Tibial nerve (tissue), 4 donors: ENCODE results near the gene SLC4A11. TPM values are rescaled to one million over a fixed set of nuclear protein-coding genes. Genes with fewer than 3 reads are reported as not detected.
A peak's percentile ranks its signal among the peaks of the same experiment; 100 is the strongest.
"Not testable (repeated sequence)": the region's sequence is repeated elsewhere in the genome, so short reads cannot be mapped to it uniquely, and the experiment has no call there.

Experiments used
- DNase-seq, 2 donors: peaks; one replicate each; pipeline ENCODE4 v3.0.0-alpha.2; 2019; ENCODE audit warnings: low spot score in 2 of 2
- H3K27ac ChIP-seq, 4 donors: fragments of 200-600 bp; sonication (generic) in 3 of 4; one replicate each; pipeline ENCODE4 v1.5.1; 2017 to 2019; ENCODE audit warnings: mild to moderate bottlenecking in 1 of 4
- H3K27me3 ChIP-seq, 2 donors: fragments of 200-600 bp; sonication (generic) in 1 of 2; one replicate each; pipeline versions ENCODE4 v1.5.1 to v1.6.0; 2017 to 2019
- H3K36me3 ChIP-seq, 3 donors: fragments of 200-600 bp; sonication (generic); one replicate each; pipeline ENCODE4 v1.5.1; 2018 to 2019
- H3K4me1 ChIP-seq, 4 donors: fragments of 200-600 bp; sonication (generic) in 3 of 4; one replicate each; pipeline ENCODE4 v1.5.1; 2017 to 2019
- H3K4me3 ChIP-seq, 4 donors: fragments of 200-600 bp; sonication (generic) in 3 of 4; one replicate each; pipeline ENCODE4 v1.5.1; 2017 to 2019; ENCODE audit warnings: mild to moderate bottlenecking in 1 of 4, moderate library complexity in 1 of 4
- H3K9me3 ChIP-seq, 4 donors: fragments of 200-600 bp; sonication (generic) in 3 of 4; one replicate each; pipeline ENCODE4 v1.5.1; 2017 to 2019
- CTCF ChIP-seq, 5 experiments: fragments of 200-600 bp in 3 of 5; fragments of 450-650 bp in 2 of 5; sonication (generic) in 3 of 5; IDR thresholded peaks; one replicate each; pipeline ENCODE4 v1.5.1; 2016 to 2019; ENCODE audit warnings: antibody characterized with exemption in 5 of 5, mild to moderate bottlenecking in 3 of 5, moderate library complexity in 2 of 5
- EP300 ChIP-seq, 2 donors: sonication (generic); formaldehyde crosslinking; IDR thresholded peaks; one replicate each; pipeline ENCODE4 v1.6.1; 2017; ENCODE audit warnings: antibody characterized with exemption in 2 of 2, mild to moderate bottlenecking in 1 of 2
- POLR2A ChIP-seq, 2 donors: fragments of 450-650 bp; IDR thresholded peaks; one replicate each; pipeline ENCODE4 v1.6.1; 2017; ENCODE audit warnings: antibody characterized with exemption in 2 of 2, mild to moderate bottlenecking in 2 of 2, moderate library complexity in 2 of 2
- WGBS, 2 donors: methylation state at CpG; one replicate each; pipeline ENCODE4 v1.1.5; 2018; 5-methylcytosine and 5-hydroxymethylcytosine counted together
- total RNA-seq, 4 donors: library from RNA; depleted of rRNA; stranded (reverse); fragments of >200 nt; gene quantifications; one replicate each; pipeline ENCODE4 v1.1.0, GENCODE V29; 2016

SLC4A11 gene
- total RNA-seq, 4 donors from 2014 or later, result 0.21 to 0.78 TPM; not detected in 2

DNA sequence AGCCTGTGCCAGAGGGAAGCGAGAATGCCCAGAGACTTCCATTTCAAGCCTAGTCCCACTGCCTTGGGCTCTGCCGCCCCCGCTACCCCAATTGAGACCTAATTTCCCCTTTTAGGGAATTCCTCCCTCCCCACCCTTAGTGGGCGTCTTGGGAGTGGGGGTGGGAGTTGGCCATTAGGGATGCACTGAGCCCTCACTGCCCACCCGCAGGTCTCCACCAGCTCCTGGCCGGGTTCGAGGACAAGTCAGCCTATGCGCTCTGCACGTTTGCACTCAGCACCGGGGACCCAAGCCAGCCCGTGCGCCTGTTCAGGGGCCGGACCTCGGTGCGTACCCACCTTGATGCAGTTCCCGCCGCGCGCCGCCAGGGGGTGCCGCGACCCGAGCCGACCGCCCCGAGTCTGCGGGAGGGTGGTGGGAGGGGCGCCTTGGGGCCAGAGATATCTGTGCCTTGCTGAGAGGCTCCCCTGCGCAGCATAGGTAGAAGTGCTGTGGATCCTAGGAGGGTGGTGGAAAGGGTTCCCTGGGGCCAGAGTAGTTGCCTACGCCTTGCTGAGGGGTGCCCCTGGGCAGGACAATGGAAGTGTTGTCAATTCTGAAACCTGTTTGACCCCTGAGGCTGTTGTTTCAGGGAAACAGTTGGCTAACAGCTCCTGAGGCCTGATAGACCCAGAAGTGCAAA is 20.5 kb downstream of the SLC4A11 start:
- peak in 1 of 2 donors; percentile 28 for DNase-seq
- 19 to 25% methylated on average over 25 to 29 of the region's 30 CpGs for WGBS, 2 donors
- H3K4me3 ChIP-seq, result no peak overlapping the region
- H3K36me3 ChIP-seq, result peaks cover 0 to 88% (median 0%) of the 10 kb centered on the region in 3 donors
- H3K4me1 ChIP-seq, result peaks cover 0 to 7% (median 0%) of the 10 kb centered on the region in 4 donors
- no peak overlapping the region for H3K27ac ChIP-seq
- H3K27me3 ChIP-seq, result no peaks in the 10 kb centered on the region
- H3K9me3 ChIP-seq, result no peaks in the 10 kb centered on the region
- TF ChIP-seq POLR2A (IDR thresholded peaks at IDR 0.05) (no peak), CTCF (IDR thresholded peaks at IDR 0.05) (peak; percentile 82 to 90 (median 83))

DNA sequence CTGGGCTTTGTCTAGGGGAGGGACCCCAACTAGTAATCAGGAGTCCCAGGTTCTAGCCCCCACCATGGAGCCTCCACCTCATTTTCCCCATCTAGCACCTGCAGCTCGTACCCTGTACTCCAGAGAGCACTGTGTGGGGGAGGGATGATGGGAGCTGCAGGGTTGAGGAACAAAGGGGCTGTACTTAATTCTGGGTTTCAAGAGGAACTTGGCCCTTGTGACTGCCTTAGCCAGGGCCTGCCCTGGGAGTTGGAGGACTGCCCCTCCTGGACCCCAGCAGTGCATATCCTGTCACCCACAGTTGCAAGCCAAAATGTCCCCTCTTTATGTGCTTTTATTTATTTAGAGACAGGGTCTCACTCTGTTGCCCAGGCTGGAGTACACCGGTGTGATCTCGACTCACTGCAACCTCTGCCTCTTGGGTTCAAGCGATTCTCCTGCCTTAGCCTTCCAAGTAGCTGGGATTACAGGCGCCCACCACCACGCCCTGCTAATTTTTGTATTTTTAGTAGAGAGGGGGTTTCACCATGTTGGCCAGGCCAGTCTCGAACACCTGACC is 23.6 kb downstream of the SLC4A11 start:
- not testable (repeated sequence) for H3K27me3 ChIP-seq, H3K27ac ChIP-seq, DNase-seq, H3K9me3 ChIP-seq, H3K4me3 ChIP-seq
- WGBS, 2 donors, result 91 to 97% methylated on average over 7 of the region's 7 CpGs
- peaks cover 0 to 13% (median 3%) of the 10 kb centered on the region in 4 donors for H3K4me1 ChIP-seq
- H3K36me3 ChIP-seq, result peaks cover 0 to 61% (median 0%) of the 10 kb centered on the region in 3 donors

DNA sequence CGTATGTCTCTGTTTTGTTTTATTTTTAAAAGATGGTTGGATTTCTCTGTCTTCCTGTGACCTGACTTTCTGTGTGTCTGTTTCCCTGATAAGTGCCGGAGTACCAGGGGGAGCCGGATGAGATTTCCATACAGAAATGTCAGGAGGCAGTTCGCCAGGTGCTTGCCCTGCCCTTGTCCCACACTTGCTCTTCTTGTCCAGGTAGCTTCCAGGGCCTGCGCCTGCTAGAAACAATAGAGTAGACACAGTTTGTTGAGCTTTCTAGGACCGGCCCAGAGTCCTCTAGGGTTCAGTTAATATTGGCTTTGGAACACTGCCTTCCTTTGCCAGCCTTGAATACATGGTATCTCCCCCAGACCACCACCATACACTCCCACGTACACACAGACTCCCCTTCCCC is 25.8 kb downstream of the SLC4A11 start:
- TF ChIP-seq POLR2A (IDR thresholded peaks at IDR 0.05), result no peak
- no peak for TF ChIP-seq CTCF (IDR thresholded peaks at IDR 0.05)
- no peak for TF ChIP-seq EP300 (IDR thresholded peaks at IDR 0.05)
- no peak for DNase-seq
- Histone ChIP-seq H3K36me3 (peaks cover 0 to 48% (median 0%) of the 10 kb centered on the region in 3 donors), H3K4me1 (peaks cover 0 to 18% (median 11%) of the 10 kb centered on the region in 4 donors), H3K27me3 (no peaks in the 10 kb centered on the region), H3K4me3 (no peak overlapping the region), H3K27ac (no peak overlapping the region), H3K9me3 (no peaks in the 10 kb centered on the region)
- WGBS, 2 donors, result 90 to 91% methylated on average over 7 of the region's 7 CpGs

- no peak for DNase-seq
- 69 to 70% methylated on average over 2 of the region's 2 CpGs for WGBS, 2 donors
- Histone ChIP-seq H3K4me1 (peaks cover 0 to 19% (median 11%) of the 10 kb centered on the region in 4 donors), H3K36me3 (peaks cover 0 to 22% (median 0%) of the 10 kb centered on the region in 3 donors), H3K9me3 (no peaks in the 10 kb centered on the region), H3K27ac (no peak overlapping the region), H3K4me3 (peak overlapping the region; percentile 55 to 94 (median 70)), H3K27me3 (no peaks in the 10 kb centered on the region)
- no peak for TF ChIP-seq POLR2A (IDR thresholded peaks at IDR 0.05)
- TF ChIP-seq EP300 (IDR thresholded peaks at IDR 0.05), result no peak
- no peak for TF ChIP-seq CTCF (IDR thresholded peaks at IDR 0.05)
Measured at GRCh38 chr20:3210346-3210745, 28.6 kb downstream of the SLC4A11 start.

DNA sequence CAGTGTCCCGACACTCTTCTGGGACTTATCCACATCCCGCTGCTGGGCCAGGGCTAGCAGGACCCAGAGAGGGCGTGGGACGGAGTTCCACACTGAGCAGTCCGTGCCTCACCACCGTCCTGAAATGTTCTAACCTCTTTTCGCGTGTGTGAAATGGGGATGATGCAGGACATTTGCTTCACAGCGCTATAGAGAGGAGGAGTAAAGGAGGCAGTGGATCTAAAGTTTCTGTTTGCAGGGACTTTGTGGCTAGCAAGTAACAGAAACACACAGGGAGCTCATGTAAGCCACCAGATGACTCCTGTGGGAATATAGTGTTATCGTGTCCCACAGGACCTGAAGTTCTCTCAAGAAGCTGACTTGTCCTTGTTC is 29.1 kb downstream of the SLC4A11 start:
- Histone ChIP-seq H3K4me1 (peaks cover 0 to 19% (median 11%) of the 10 kb centered on the region in 4 donors), H3K27ac (peak overlapping the region; percentile 32 to 87 (median 82)), H3K9me3 (no peaks in the 10 kb centered on the region), H3K4me3 (peak overlapping the region; percentile 55 to 94 (median 70)), H3K27me3 (no peaks in the 10 kb centered on the region), H3K36me3 (peaks cover 0 to 18% (median 0%) of the 10 kb centered on the region in 3 donors)
- no peak for DNase-seq
- TF ChIP-seq POLR2A (IDR thresholded peaks at IDR 0.05) (no peak), EP300 (IDR thresholded peaks at IDR 0.05) (no peak), CTCF (IDR thresholded peaks at IDR 0.05) (no peak)
- 2 to 5% methylated on average over 10 of the region's 10 CpGs for WGBS, 2 donors
